WTC11 (cell line): Measurements from ENCODE around the gene DCAF15. TPM values are rescaled to one million over a fixed set of nuclear protein-coding genes. Genes with fewer than 3 reads are reported as not detected.

Source experiments
- ATAC-seq: fragments of 200-7000 bp; cut with Tn5 transposase; 2 replicates; pipeline ENCODE4 v1.10.0; 2021; ENCODE audit warnings: mild to moderate bottlenecking, moderate library complexity
- CTCF ChIA-PET: fragments of 300-600 bp; sonication (Branson Sonifier 250); formaldehyde crosslinking; loops from one replicate; lab custom pipeline; 2021; ENCODE audit warnings: antibody characterized with exemption; lab: Charles Lee
- POLR2A ChIA-PET: fragments of 350-600 bp; sonication (Branson Sonifier 250); formaldehyde crosslinking; loops from one replicate; lab custom pipeline; 2021; ENCODE audit warnings: antibody characterized with exemption; lab: Charles Lee
- DNase-seq: peaks from one replicate; pipeline ENCODE4 v3.0.0; 2021; ENCODE audit warnings: low spot score
- H3K27ac Mint-ChIP-seq: 2 replicates; pipeline ENCODE4 v1.8.0; 2021; ENCODE audit warnings: mixed read lengths
- H3K27me3 Mint-ChIP-seq: 2 replicates; pipeline ENCODE4 v1.8.0; 2021; ENCODE audit warnings: low read depth, mild to moderate bottlenecking, moderate library complexity, mixed read lengths
- H3K36me3 Mint-ChIP-seq: 2 replicates; pipeline ENCODE4 v1.8.0; 2021; ENCODE audit warnings: mixed read lengths
- H3K4me1 Mint-ChIP-seq: 2 replicates; pipeline ENCODE4 v1.8.0; 2022; ENCODE audit warnings: mixed read lengths
- H3K4me3 Mint-ChIP-seq: 2 replicates; pipeline ENCODE4 v1.8.0; 2021; ENCODE audit warnings: mild to moderate bottlenecking, moderate library complexity, mixed read lengths
- H3K9me3 Mint-ChIP-seq: 2 replicates; pipeline ENCODE4 v1.8.0; 2021; ENCODE audit warnings: mixed read lengths
- ATF1 ChIP-seq: sonication (generic); formaldehyde crosslinking; IDR thresholded peaks from 2 replicates; pipeline ENCODE4 v1.8.1; 2023; ENCODE audit warnings: mild to moderate bottlenecking, moderate library complexity, missing genetic modification reagents
- FOXK1 ChIP-seq: sonication (generic); formaldehyde crosslinking; IDR thresholded peaks from 2 replicates; pipeline ENCODE4 v1.8.0; 2022; ENCODE audit warnings: mild to moderate bottlenecking, moderate library complexity, missing genetic modification reagents
- IRF2 ChIP-seq: sonication (generic); formaldehyde crosslinking; IDR thresholded peaks from 2 replicates; pipeline ENCODE4 v1.8.0; 2022; ENCODE audit warnings: low read depth, missing genetic modification reagents, borderline replicate concordance
- NFYB ChIP-seq: sonication (generic); formaldehyde crosslinking; conservative IDR thresholded peaks from 2 replicates; pipeline ENCODE4 v1.8.0; 2022; ENCODE audit warnings: low read depth, missing genetic modification reagents
- SOX15 ChIP-seq: fragments of 250-450 bp; sonication (Bioruptor Pico); IDR thresholded peaks from 2 replicates; pipeline ENCODE4 v1.9.0; 2021; ENCODE audit warnings: mild to moderate bottlenecking
- TEAD4 ChIP-seq: sonication (generic); formaldehyde crosslinking; IDR thresholded peaks from 2 replicates; pipeline ENCODE4 v1.8.0; 2022; ENCODE audit warnings: mild to moderate bottlenecking, missing genetic modification reagents
- ZNF317 ChIP-seq: sonication (generic); formaldehyde crosslinking; IDR thresholded peaks from 2 replicates; pipeline ENCODE4 v1.8.1; 2023; ENCODE audit warnings: low read depth, mild to moderate bottlenecking, moderate library complexity, missing genetic modification reagents, borderline replicate concordance
- total RNA-seq: library from RNA; stranded (reverse); gene quantifications from 3 replicates; pipeline ENCODE4 v1.2.3, GENCODE V29; 2021
- TF ChIP-seq, protein P1 (sequence below): sonication (generic); formaldehyde crosslinking; IDR thresholded peaks from 2 replicates; pipeline ENCODE4 v1.8.1; 2023; ENCODE audit warnings: mild to moderate bottlenecking, moderate library complexity, missing genetic modification reagents
- TF ChIP-seq, protein P2 (sequence below): sonication (generic); formaldehyde crosslinking; IDR thresholded peaks from 2 replicates; pipeline ENCODE4 v1.8.0; 2022; ENCODE audit warnings: missing genetic modification reagents
- TF ChIP-seq, protein P3 (sequence below): sonication (generic); formaldehyde crosslinking; IDR thresholded peaks from 2 replicates; pipeline ENCODE4 v1.8.1; 2022; ENCODE audit warnings: mild to moderate bottlenecking, missing genetic modification reagents, moderate library complexity, borderline replicate concordance
- TF ChIP-seq, protein P4 (sequence below): sonication (generic); formaldehyde crosslinking; IDR thresholded peaks from 2 replicates; pipeline ENCODE4 v1.8.1; 2023; ENCODE audit warnings: mild to moderate bottlenecking, missing genetic modification reagents

Gene DCAF15
- total RNA-seq, 1 experiment from 2014 or later, result 82.9 TPM

DNA sequence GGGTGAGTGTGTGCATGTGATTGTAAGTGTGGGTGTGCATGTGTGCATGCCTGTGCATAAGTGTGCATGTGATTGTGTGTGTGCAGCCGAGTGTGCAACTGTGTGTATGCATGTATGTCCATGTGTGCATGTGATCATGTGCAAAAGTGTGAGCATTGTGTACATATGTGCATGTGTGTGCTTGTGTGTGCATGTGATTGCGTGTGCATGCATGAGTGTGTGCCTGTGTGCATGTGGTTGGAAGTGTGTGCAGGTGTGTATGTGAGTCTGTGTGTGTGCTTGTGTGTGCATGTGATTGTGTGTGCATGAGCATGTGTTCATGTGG is 17.6 kb upstream of the DCAF15 start:
- ATAC-seq, result no peak

DNA sequence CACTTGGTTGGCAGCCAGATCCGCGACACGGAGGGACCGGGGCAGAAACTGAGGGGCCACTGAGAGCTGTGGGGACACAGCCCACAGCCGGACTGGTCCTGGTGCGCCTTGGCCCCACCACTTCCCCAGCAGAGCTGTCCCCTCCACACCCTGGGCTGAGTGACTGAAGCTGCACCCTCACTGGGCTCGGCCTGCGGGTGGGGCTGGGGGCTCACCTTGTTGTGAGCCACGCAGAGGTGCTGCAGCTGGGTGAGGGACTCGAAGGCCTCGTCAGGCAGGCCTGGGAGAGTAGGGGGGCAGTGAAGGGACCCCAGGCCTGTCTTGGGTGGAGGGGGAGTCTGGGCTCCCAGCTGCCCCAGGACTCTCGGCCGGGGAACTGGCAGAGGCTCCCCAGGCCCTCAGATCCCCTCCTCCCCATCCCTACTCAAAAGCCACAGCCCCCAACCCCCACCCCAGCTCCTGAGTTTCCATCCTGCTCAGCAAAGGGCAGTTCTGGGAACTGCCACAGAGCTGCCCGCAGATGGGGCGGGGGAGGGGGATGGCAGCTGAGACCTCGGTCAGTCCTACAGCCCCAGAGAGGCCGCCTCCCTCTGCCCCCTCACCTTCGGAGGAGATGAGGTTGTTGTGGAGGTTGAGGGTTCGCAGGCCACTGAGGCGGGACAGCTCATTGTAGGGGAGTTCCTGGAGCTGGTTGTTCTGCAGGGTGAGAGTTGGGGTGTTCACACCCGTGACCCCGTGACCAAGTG is 16.4 kb upstream of the DCAF15 start:
- Mint-ChIP-seq H3K9me3 (no peaks in the 10 kb centered on the region), H3K27me3 (no peaks in the 10 kb centered on the region), H3K4me1 (peaks cover 29% of the 10 kb centered on the region), H3K36me3 (no peaks in the 10 kb centered on the region), H3K4me3 (no peak overlapping the region)
- DNase-seq, result peak; percentile 70
- CTCF ChIA-PET, result interaction anchor here (0.7 to 1.5 kb wide), 12 partner anchors 17 to 136 kb away, joined by 3 to 10 read pairs (median 4); partner anchors contain the start of genes DCAF15, IL27RA and MISP3
- POLR2A ChIA-PET, result interaction anchor here (0.7 to 1.3 kb wide), 9 partner anchors 16 to 138 kb away, joined by 3 to 7 read pairs (median 3); partner anchors contain the start of gene DCAF15
- TF ChIP-seq IRF2 (CRISPR knock-in tag) (no peak), SOX15 (CRISPR knock-in tag) (no peak), ATF1 (CRISPR knock-in tag) (no peak), FOXK1 (CRISPR knock-in tag) (no peak), ZNF317 (CRISPR knock-in tag) (no peak)
- TF ChIP-seq, protein P1, sequence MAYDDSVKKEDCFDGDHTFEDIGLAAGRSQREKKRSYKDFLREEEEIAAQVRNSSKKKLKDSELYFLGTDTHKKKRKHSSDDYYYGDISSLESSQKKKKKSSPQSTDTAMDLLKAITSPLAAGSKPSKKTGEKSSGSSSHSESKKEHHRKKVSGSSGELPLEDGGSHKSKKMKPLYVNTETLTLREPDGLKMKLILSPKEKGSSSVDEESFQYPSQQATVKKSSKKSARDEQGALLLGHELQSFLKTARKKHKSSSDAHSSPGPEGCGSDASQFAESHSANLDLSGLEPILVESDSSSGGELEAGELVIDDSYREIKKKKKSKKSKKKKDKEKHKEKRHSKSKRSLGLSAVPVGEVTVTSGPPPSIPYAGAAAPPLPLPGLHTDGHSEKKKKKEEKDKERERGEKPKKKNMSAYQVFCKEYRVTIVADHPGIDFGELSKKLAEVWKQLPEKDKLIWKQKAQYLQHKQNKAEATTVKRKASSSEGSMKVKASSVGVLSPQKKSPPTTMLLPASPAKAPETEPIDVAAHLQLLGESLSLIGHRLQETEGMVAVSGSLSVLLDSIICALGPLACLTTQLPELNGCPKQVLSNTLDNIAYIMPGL (CRISPR knock-in tag), result no peak
- TF ChIP-seq, protein P2, sequence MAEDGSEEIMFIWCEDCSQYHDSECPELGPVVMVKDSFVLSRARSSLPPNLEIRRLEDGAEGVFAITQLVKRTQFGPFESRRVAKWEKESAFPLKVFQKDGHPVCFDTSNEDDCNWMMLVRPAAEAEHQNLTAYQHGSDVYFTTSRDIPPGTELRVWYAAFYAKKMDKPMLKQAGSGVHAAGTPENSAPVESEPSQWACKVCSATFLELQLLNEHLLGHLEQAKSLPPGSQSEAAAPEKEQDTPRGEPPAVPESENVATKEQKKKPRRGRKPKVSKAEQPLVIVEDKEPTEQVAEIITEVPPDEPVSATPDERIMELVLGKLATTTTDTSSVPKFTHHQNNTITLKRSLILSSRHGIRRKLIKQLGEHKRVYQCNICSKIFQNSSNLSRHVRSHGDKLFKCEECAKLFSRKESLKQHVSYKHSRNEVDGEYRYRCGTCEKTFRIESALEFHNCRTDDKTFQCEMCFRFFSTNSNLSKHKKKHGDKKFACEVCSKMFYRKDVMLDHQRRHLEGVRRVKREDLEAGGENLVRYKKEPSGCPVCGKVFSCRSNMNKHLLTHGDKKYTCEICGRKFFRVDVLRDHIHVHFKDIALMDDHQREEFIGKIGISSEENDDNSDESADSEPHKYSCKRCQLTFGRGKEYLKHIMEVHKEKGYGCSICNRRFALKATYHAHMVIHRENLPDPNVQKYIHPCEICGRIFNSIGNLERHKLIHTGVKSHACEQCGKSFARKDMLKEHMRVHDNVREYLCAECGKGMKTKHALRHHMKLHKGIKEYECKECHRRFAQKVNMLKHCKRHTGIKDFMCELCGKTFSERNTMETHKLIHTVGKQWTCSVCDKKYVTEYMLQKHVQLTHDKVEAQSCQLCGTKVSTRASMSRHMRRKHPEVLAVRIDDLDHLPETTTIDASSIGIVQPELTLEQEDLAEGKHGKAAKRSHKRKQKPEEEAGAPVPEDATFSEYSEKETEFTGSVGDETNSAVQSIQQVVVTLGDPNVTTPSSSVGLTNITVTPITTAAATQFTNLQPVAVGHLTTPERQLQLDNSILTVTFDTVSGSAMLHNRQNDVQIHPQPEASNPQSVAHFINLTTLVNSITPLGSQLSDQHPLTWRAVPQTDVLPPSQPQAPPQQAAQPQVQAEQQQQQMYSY (CRISPR knock-in tag), result no peak
- TF ChIP-seq, protein P3, sequence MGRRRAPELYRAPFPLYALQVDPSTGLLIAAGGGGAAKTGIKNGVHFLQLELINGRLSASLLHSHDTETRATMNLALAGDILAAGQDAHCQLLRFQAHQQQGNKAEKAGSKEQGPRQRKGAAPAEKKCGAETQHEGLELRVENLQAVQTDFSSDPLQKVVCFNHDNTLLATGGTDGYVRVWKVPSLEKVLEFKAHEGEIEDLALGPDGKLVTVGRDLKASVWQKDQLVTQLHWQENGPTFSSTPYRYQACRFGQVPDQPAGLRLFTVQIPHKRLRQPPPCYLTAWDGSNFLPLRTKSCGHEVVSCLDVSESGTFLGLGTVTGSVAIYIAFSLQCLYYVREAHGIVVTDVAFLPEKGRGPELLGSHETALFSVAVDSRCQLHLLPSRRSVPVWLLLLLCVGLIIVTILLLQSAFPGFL (CRISPR knock-in tag), result no peak
- TF ChIP-seq, all 79 proteins: peak for 0
- no peak overlapping the region; the same call in 1 of the 2 replicates for H3K27ac Mint-ChIP-seq
- peak; percentile 67 for ATAC-seq

More for the DNA sequence above, 17.6 kb upstream of the DCAF15 start:
- H3K4me3 Mint-ChIP-seq, result no peak overlapping the region
- peaks cover 29% of the 10 kb centered on the region for H3K4me1 Mint-ChIP-seq
- no peaks in the 10 kb centered on the region for H3K36me3 Mint-ChIP-seq
- no peaks in the 10 kb centered on the region for H3K9me3 Mint-ChIP-seq
- H3K27me3 Mint-ChIP-seq, result no peaks in the 10 kb centered on the region
- no peak for TF ChIP-seq NFYB (CRISPR knock-in tag)
- no peak for TF ChIP-seq TEAD4
- TF ChIP-seq, protein P4, sequence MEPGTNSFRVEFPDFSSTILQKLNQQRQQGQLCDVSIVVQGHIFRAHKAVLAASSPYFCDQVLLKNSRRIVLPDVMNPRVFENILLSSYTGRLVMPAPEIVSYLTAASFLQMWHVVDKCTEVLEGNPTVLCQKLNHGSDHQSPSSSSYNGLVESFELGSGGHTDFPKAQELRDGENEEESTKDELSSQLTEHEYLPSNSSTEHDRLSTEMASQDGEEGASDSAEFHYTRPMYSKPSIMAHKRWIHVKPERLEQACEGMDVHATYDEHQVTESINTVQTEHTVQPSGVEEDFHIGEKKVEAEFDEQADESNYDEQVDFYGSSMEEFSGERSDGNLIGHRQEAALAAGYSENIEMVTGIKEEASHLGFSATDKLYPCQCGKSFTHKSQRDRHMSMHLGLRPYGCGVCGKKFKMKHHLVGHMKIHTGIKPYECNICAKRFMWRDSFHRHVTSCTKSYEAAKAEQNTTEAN (CRISPR knock-in tag), result peak; percentile 95; the same call in 1 of the 2 replicates
- TF ChIP-seq, all 79 proteins: peak for 1
- no peak for DNase-seq
- ChIA-PET POLR2A (interaction anchor here (0.7 to 1.2 kb wide), 2 partner anchors 27 to 90 kb away, joined by 3 to 4 read pairs; no protein-coding TSS in a partner anchor), CTCF (interaction anchor here (0.6 to 3.8 kb wide), 17 partner anchors 14 to 471 kb away, joined by 3 to 39 read pairs (median 6); partner anchors contain the start of genes DCAF15, IL27RA and MISP3)
- H3K27ac Mint-ChIP-seq, result peak overlapping the region; percentile 68; the same call in 1 of the 2 replicates
